Stimulated activated CD8-positive, alpha-beta memory T cell treated with anti-CD3 and anti-CD28 coated beads, Interleukin-4, amount 100 ng/mL, for 1 hour (primary cell): ENCODE measurements around the gene HBA2.
A peak's percentile ranks its signal among the peaks of the same experiment; 100 is the strongest.
"Not testable (repeated sequence)": the region's sequence is repeated elsewhere in the genome, so short reads cannot be mapped to it uniquely, and the experiment has no call there.

Experiments used
- DNase-seq, 2 donors: peaks; one replicate each; pipeline ENCODE4 v3.0.0-alpha.2; 2020; ENCODE audit warnings: low read depth in 2 of 2, low spot score in 1 of 2

Gene HBA2

DNA sequence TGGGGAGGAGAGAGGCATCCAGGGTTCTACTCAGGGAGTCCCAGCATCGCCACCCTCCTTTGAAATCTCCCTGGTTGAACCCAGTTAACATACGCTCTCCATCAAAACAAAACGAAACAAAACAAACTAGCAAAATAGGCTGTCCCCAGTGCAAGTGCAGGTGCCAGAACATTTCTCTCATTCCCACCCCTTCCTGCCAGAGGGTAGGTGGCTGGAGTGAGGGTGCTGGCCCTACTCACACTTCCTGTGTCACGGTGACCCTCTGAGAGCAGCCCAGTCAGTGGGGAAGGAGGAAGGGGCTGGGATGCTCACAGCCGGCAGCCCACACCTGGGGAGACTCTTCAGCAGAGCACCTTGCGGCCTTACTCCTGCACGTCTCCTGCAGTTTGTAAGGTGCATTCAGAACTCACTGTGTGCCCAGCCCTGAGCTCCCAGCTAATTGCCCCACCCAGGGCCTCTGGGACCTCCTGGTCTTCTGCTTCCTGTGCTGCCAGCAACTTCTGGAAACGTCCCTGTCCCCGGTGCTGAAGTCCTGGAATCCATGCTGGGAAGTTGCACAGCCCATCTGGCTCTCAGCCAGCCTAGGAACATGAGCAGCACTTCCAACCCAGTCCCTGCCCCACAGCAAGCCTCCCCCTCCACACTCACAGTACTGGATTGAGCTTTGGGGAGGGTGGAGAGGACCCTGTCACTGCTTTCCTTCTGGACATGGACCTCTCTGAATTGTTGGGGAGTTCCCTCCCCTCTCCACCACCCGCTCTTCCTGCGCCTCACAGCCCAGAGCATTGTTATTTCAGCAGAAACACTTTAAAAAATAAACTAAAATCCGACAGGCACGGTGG, 1.5 kb downstream of the HBA2 start:
- not testable (repeated sequence) for DNase-seq

DNA sequence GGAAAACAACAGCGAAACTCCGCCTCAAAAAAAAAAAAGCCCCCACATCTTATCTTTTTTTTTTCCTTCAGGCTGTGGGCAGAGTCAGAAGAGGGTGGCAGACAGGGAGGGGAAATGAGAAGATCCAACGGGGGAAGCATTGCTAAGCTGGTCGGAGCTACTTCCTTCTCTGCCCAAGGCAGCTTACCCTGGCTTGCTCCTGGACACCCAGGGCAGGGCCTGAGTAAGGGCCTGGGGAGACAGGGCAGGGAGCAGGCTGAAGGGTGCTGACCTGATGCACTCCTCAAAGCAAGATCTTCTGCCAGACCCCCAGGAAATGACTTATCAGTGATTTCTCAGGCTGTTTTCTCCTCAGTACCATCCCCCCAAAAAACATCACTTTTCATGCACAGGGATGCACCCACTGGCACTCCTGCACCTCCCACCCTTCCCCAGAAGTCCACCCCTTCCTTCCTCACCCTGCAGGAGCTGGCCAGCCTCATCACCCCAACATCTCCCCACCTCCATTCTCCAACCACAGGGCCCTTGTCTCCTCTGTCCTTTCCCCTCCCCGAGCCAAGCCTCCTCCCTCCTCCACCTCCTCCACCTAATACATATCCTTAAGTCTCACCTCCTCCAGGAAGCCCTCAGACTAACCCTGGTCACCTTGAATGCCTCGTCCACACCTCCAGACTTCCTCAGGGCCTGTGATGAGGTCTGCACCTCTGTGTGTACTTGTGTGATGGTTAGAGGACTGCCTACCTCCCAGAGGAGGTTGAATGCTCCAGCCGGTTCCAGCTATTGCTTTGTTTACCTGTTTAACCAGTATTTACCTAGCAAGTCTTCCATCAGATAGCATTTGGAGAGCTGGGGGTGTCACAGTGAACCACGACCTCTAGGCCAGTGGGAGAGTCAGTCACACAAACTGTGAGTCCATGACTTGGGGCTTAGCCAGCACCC, 2.6 kb downstream of the HBA2 start:
- DNase-seq = no peak

DNA sequence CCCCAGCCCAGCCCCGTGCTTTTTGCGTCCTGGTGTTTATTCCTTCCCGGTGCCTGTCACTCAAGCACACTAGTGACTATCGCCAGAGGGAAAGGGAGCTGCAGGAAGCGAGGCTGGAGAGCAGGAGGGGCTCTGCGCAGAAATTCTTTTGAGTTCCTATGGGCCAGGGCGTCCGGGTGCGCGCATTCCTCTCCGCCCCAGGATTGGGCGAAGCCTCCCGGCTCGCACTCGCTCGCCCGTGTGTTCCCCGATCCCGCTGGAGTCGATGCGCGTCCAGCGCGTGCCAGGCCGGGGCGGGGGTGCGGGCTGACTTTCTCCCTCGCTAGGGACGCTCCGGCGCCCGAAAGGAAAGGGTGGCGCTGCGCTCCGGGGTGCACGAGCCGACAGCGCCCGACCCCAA, 3.3 kb downstream of the HBA2 start:
- DNase-seq = not testable (repeated sequence)

DNA sequence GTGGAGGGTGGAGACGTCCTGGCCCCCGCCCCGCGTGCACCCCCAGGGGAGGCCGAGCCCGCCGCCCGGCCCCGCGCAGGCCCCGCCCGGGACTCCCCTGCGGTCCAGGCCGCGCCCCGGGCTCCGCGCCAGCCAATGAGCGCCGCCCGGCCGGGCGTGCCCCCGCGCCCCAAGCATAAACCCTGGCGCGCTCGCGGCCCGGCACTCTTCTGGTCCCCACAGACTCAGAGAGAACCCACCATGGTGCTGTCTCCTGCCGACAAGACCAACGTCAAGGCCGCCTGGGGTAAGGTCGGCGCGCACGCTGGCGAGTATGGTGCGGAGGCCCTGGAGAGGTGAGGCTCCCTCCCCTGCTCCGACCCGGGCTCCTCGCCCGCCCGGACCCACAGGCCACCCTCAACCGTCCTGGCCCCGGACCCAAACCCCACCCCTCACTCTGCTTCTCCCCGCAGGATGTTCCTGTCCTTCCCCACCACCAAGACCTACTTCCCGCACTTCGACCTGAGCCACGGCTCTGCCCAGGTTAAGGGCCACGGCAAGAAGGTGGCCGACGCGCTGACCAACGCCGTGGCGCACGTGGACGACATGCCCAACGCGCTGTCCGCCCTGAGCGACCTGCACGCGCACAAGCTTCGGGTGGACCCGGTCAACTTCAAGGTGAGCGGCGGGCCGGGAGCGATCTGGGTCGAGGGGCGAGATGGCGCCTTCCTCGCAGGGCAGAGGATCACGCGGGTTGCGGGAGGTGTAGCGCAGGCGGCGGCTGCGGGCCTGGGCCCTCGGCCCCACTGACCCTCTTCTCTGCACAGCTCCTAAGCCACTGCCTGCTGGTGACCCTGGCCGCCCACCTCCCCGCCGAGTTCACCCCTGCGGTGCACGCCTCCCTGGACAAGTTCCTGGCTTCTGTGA, 4.1 kb downstream of the HBA2 start, which contains the start of gene HBA1:
HBA1 (plus strand) TSS at position 204 of the 906 bp plus-strand sequence; CDS start at position 241, 37 bp downstream.
- DNase-seq = not testable (repeated sequence)

DNA sequence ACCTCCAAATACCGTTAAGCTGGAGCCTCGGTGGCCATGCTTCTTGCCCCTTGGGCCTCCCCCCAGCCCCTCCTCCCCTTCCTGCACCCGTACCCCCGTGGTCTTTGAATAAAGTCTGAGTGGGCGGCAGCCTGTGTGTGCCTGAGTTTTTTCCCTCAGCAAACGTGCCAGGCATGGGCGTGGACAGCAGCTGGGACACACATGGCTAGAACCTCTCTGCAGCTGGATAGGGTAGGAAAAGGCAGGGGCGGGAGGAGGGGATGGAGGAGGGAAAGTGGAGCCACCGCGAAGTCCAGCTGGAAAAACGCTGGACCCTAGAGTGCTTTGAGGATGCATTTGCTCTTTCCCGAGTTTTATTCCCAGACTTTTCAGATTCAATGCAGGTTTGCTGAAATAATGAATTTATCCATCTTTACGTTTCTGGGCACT, 4.7 kb downstream of the HBA2 start:
- no peak for DNase-seq

DNA sequence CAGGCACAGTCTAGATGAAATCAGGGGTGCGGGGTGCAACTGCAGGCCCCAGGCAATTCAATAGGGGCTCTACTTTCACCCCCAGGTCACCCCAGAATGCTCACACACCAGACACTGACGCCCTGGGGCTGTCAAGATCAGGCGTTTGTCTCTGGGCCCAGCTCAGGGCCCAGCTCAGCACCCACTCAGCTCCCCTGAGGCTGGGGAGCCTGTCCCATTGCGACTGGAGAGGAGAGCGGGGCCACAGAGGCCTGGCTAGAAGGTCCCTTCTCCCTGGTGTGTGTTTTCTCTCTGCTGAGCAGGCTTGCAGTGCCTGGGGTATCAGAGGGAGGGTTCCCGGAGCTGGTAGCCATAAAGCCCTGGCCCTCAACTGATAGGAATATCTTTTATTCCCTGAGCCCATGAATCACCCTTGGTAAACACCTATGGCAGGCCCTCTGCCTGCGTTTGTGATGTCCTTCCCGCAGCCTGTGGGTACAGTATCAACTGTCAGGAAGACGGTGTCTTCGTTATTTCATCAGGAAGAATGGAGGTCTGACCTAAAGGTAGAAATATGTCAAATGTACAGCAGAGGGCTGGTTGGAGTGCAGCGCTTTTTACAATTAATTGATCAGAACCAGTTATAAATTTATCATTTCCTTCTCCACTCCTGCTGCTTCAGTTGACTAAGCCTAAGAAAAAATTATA, 5.4 kb downstream of the HBA2 start:
- no peak for DNase-seq

DNA sequence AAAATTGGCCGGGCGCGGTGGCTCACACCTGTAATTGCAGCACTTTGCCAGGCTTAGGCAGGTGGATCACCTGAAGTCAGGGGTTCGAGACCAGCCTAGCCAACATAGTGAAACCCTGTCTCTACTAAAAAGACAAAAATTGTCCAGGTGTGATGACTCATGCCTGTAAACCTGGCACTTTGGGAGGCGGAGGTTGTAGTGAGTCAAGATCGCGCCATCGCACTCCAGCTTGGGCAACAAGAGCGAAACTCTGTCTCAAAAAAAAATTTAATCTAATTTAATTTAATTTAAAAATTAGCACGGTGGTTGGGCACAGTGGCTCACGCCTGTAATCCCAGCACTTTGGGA, 6.0 kb downstream of the HBA2 start:
- no peak for DNase-seq

DNA sequence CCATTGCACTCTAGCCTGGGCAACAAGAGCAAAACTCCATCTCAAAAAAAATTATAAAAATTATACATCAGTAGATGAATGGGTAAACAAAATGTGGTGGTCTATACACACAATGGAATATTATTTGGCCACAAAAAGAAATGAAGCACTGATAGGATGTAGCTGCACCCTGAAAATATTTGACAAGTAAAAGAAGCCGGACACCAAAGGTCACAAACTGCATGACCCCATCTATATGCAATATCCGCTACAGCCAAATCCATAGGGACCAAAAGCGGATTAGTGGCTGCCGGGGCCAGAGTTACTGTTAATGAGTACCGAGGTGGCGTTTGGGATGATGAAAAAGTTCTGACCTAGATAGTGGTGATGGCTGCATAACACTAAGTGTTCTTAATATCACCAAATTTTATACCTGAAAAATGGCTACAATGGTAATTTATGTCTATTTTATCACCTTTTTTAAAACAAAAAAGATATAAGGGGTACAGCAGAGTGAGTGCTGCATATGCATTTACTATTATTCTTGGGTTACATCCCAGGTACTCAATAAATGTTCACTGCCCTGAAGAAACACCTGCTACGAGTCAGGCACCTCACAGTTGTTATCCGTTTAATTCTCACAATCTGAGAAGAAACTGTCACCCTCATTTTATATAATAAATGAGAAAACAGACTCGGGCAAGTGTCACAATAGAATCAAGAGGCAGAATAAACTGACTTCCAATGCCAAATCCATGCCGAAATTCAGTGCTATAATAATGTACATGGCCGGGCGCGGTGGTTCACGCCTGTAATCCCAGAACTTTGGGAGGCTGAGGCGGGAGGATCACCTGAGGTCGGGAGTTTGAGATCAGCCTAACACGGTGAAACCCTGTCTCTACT, 6.8 kb downstream of the HBA2 start:
- DNase-seq = no peak

DNA sequence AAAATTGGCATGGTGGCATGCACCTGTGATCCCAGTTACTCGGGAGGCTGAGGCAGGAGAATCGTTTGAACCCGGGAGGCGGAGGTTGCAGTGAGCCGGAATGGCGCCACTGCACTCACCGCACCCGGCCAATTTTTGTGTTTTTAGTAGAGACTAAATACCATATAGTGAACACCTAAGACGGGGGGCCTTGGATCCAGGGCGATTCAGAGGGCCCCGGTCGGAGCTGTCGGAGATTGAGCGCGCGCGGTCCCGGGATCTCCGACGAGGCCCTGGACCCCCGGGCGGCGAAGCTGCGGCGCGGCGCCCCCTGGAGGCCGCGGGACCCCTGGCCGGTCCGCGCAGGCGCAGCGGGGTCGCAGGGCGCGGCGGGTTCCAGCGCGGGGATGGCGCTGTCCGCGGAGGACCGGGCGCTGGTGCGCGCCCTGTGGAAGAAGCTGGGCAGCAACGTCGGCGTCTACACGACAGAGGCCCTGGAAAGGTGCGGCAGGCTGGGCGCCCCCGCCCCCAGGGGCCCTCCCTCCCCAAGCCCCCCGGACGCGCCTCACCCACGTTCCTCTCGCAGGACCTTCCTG, 7.5 kb downstream of the HBA2 start, which contains the start of gene HBQ1:
HBQ1 (plus strand) TSS at position 359 of the 575 bp plus-strand sequence; CDS start at position 387, 28 bp downstream.
- DNase-seq = no peak

DNA sequence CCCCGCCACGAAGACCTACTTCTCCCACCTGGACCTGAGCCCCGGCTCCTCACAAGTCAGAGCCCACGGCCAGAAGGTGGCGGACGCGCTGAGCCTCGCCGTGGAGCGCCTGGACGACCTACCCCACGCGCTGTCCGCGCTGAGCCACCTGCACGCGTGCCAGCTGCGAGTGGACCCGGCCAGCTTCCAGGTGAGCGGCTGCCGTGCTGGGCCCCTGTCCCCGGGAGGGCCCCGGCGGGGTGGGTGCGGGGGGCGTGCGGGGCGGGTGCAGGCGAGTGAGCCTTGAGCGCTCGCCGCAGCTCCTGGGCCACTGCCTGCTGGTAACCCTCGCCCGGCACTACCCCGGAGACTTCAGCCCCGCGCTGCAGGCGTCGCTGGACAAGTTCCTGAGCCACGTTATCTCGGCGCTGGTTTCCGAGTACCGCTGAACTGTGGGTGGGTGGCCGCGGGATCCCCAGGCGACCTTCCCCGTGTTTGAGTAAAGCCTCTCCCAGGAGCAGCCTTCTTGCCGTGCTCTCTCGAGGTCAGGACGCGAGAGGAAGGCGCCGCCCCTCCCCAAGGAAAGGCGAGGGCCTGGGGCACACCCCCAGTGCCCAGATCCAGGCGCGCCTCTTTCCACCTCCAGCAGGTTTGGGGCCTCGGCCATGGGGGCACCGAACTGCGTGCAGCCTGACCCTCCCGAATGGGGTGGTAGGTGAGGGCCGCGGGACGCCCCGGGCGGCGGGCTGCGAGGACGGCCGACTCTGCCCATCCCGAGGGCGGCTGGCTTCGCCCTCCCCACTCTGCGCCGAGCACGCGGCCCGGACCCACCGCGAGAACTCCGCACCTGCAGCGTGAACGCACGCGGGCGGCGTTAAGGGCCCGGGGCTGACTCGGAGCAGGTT, 8.2 kb downstream of the HBA2 start:
- peak in 1 of 2 donors; percentile 72 for DNase-seq

DNA sequence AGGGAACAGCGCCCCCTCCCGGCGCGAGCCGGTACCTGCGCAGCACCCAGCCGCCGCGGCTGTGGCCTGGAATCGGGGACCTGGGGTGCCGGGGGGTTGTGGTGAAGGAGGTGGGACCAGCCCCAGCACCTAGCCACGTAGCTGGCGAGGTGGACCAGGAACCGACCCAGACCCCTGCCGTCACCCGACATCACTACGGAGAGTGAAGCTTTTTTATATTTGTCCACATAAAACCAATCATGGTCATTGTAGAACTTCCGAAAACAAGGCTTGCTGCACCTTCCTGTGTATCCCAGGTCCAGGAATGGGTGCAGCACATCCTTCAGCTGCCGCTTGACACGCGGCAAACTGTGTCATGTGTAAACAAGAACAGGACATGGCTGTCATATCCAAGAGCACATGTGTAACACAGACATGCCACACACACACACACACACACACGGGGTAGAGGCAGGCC, 8.9 kb downstream of the HBA2 start:
- DNase-seq = peak in 1 of 2 donors; percentile 72

DNA sequence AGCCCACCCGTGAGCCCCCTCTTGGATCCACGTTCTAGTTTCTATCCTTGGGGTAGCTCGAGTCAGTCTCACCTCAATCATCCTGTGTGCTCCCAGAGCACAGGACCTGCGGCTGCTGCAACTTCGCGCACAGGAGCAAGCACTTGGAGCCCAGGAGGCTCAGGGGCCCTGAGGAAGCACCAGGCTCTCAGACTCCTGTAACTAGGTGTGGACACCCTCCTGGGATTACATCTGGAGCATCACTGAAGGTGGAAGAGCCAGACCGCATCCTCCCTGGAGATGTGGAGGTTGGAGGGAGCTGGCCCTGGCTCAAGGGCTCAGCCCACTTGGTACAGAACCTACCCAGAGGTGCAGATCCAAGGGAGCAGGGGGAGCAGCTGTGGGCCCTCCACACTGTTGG, 10.3 kb downstream of the HBA2 start:
- DNase-seq = no peak

DNA sequence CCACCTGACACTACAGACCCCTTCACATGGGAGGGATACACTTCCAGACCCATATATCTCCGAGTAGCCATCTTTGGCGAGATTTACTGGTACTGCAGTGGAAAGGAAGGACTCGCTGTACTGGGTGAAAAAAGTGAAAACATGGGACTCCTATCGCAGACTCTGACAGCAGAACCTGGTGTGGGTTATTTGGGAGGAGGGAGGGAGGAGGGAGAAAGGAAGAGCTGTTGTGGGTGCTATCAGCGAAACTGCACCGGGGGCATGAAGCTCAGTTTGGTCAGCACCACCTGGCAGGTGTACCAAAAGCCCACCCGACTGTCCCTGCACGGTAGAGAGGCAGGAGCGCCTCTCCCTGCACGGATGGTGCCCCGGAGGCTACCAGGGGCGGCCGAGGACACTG, 12.5 kb downstream of the HBA2 start:
- DNase-seq = no peak

DNA sequence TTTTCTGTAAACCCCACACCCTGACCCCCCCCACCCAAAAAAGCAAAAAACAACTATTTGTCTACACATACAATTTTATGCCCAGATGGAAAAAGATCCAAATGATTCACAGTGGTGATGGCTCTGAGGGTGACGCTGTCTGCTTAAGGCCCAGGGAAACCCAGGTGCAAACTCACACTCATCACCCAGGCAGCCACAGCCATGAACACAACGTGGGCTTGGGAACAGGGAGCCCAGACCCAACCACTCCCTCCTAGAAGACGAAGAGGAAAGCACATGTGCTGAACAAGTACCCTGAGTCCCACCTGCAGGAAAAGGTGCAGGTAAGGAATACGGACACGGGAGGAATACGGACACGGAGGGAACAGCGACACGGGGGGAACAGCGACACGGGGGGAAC, 13.0 kb downstream of the HBA2 start:
- DNase-seq = no peak

DNA sequence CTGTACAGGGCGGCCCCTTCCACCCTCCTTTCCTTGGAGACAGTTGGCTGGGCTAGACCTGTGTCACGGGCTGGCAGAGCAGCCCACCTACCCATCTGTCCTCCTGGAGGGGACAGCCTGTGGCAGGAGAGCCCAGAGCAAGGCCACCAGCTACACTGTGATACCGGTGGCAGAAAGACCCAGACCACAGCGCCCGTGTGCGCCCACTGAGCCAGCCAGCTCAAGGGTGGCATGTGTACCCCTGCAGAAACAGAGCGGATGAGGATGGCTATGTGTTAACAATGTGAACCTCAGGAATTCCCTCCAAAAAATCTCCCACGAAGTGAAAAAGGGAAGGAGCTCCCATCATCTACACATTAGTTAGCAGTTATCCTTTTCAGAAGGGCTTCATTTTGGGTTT, 14.7 kb downstream of the HBA2 start:
- DNase-seq = no peak

DNA sequence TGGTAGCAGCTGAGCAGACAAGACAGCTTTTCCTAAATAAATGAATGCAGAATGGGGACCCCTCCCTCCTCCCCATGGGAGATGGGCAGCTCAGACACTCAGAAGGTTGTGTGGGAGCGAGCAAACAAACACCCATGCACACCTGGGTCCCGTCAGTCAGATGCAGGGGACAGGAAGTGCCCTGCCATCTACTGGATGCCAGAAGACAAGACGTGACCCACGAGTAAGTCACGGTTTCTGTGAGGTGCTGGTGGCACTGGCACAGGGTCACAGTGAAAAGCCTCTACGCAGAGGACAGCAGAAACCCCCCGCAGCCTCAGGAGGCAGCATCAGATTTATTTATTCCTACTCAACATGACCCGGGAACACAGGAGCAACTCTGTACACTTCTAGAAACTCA, 16.0 kb downstream of the HBA2 start:
- DNase-seq = no peak

DNA sequence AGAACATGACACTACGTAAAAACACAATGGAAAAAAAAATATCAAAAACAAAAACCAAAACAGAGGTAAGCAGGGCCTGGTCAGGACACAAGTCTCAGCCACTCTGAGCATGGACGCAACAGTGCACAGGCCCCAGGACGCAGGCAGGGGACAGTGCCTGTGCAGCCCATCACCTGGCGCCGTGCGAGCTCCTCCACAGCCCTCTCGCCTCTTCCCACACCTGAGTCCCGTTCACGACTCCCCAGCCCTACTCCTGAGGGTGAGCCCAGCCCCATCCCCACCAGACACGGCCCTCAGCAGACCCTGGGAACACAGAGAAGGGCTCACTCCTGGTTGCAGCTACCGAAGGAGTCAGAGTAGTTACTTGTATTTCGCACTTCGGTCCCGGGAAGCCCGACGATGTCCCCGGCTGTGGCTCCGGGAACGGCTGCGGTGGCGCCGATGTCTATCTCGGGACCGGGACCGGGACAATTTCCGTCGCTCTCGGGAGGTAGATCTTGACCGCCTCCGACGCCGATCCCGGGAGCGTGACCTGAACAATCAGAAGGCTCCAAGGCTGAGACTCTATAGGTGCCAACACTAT, 17.0 kb downstream of the HBA2 start:
- DNase-seq = no peak
